DMS 273 treated with DMSO at 0.1 percent for 48 hours (cell line): ENCODE measurements around the gene ITGA11.

Experiments
- DNase-seq: peaks from one replicate; lab custom pipeline; 2025; lab: John Stamatoyannopoulos, UW

ITGA11 gene

GRCh38 chr15:68352401-68353062, 79.4 kb downstream of the ITGA11 start:
- DNase-seq: no peak

GRCh38 chr15:68349151-68349550, 82.8 kb downstream of the ITGA11 start:
- DNase-seq: no peak

- no peak for DNase-seq
Measured at GRCh38 chr15:68348606-68349005, 83.4 kb downstream of the ITGA11 start.

- DNase-seq: no peak
Measured at GRCh38 chr15:68348081-68348480, 83.9 kb downstream of the ITGA11 start.

- no peak for DNase-seq
Measured at GRCh38 chr15:68347392-68347791, 84.6 kb downstream of the ITGA11 start.

- no peak for DNase-seq
Measured at GRCh38 chr15:68346979-68347378, 85.0 kb downstream of the ITGA11 start.

GRCh38 chr15:68345481-68345880, 86.5 kb downstream of the ITGA11 start:
- DNase-seq: no peak

GRCh38 chr15:68344600-68344999, 87.4 kb downstream of the ITGA11 start:
- DNase-seq: no peak

- no peak for DNase-seq
Measured at GRCh38 chr15:68343579-68344225, 88.3 kb downstream of the ITGA11 start.

- no peak for DNase-seq
Measured at GRCh38 chr15:68341760-68342725, 89.9 kb downstream of the ITGA11 start.

- DNase-seq: no peak
Measured at GRCh38 chr15:68340726-68341671, 91.0 kb downstream of the ITGA11 start.

- no peak for DNase-seq
Measured at GRCh38 chr15:68339481-68339880, 92.5 kb downstream of the ITGA11 start.

GRCh38 chr15:68337826-68338225, 94.1 kb downstream of the ITGA11 start:
- DNase-seq: no peak

GRCh38 chr15:68336516-68336915, 95.4 kb downstream of the ITGA11 start:
- DNase-seq: no peak

- no peak for DNase-seq
Measured at GRCh38 chr15:68335655-68336054, 96.3 kb downstream of the ITGA11 start.

GRCh38 chr15:68335251-68335650, 96.7 kb downstream of the ITGA11 start:
- peak; percentile 30 for DNase-seq

- no peak for DNase-seq
Measured at GRCh38 chr15:68334661-68335124, 97.3 kb downstream of the ITGA11 start.

- no peak for DNase-seq
Measured at GRCh38 chr15:68333775-68334470, 98.0 kb downstream of the ITGA11 start.

- no peak for DNase-seq
Measured at GRCh38 chr15:68332266-68332665, 99.7 kb downstream of the ITGA11 start.

- no peak for DNase-seq
Measured at GRCh38 chr15:68330901-68331300, 101.1 kb downstream of the ITGA11 start.

- DNase-seq: no peak
Measured at GRCh38 chr15:68330416-68330815, 101.5 kb downstream of the ITGA11 start.
